CD4-positive, alpha-beta T cell treated with Interleukin-17A for 4 hours (primary cell): ENCODE results near the gene ANKRD36B.
A peak's percentile ranks its signal among the peaks of the same experiment; 100 is the strongest.
"Not testable (repeated sequence)": the region's sequence is repeated elsewhere in the genome, so short reads cannot be mapped to it uniquely, and the experiment has no call there.

Experiments used
- DNase-seq: peaks from one replicate; pipeline ENCODE4 v3.0.0-alpha.2; 2020; ENCODE audit warnings: mixed read lengths

The ANKRD36B gene

GRCh38 chr2:97589598-97590510 is at the start of gene ANKRD36B:
TSS of gene ANKRD36B (minus strand) at chr2:97589877. CDS start at chr2:97589685, 192 bp downstream.
- peak; percentile 56 for DNase-seq

- DNase-seq, result not testable (repeated sequence)
Observed at GRCh38 chr2:97626049-97626430, 36.4 kb upstream of the ANKRD36B start.

GRCh38 chr2:97625354-97626048 is 35.8 kb upstream of the ANKRD36B start:
- not testable (repeated sequence) for DNase-seq

GRCh38 chr2:97622976-97623375 is 33.3 kb upstream of the ANKRD36B start:
- not testable (repeated sequence) for DNase-seq

- DNase-seq, result not testable (repeated sequence)
Observed at GRCh38 chr2:97620492-97620891, 30.8 kb upstream of the ANKRD36B start.

GRCh38 chr2:97618939-97619827 is 29.5 kb upstream of the ANKRD36B start:
- not testable (repeated sequence) for DNase-seq

GRCh38 chr2:97617911-97618310 is 28.2 kb upstream of the ANKRD36B start:
- no peak for DNase-seq

GRCh38 chr2:97615746-97616145 is 26.1 kb upstream of the ANKRD36B start:
- not testable (repeated sequence) for DNase-seq

- DNase-seq, result not testable (repeated sequence)
Observed at GRCh38 chr2:97611895-97612294, 22.2 kb upstream of the ANKRD36B start.

- DNase-seq, result not testable (repeated sequence)
Observed at GRCh38 chr2:97608745-97609144, 19.1 kb upstream of the ANKRD36B start.

- not testable (repeated sequence) for DNase-seq
Observed at GRCh38 chr2:97605524-97606339, 16.1 kb upstream of the ANKRD36B start.

GRCh38 chr2:97605109-97605508 is 15.4 kb upstream of the ANKRD36B start:
- DNase-seq, result not testable (repeated sequence)

- not testable (repeated sequence) for DNase-seq
Observed at GRCh38 chr2:97601537-97601936, 11.9 kb upstream of the ANKRD36B start.

GRCh38 chr2:97596180-97596579 is 6.5 kb upstream of the ANKRD36B start:
- not testable (repeated sequence) for DNase-seq

- DNase-seq, result not testable (repeated sequence)
Observed at GRCh38 chr2:97593520-97593919, 3.8 kb upstream of the ANKRD36B start.

- DNase-seq, result peak; percentile 81
Observed at GRCh38 chr2:97590515-97591394, 1.1 kb upstream of the ANKRD36B start.

GRCh38 chr2:97589257-97589597 is 450 bp downstream of the ANKRD36B start:
- not testable (repeated sequence) for DNase-seq

GRCh38 chr2:97565674-97566073 is 24.0 kb downstream of the ANKRD36B start:
- DNase-seq, result not testable (repeated sequence)

- DNase-seq, result not testable (repeated sequence)
Observed at GRCh38 chr2:97552406-97552805, 37.3 kb downstream of the ANKRD36B start.

- DNase-seq, result not testable (repeated sequence)
Observed at GRCh38 chr2:97550498-97550897, 39.2 kb downstream of the ANKRD36B start.

GRCh38 chr2:97549058-97549457 is 40.6 kb downstream of the ANKRD36B start:
- DNase-seq, result not testable (repeated sequence)
